NB4 (cell line): ENCODE data around the gene IRAK1BP1.
"Not testable (repeated sequence)": the region's sequence is repeated elsewhere in the genome, so short reads cannot be mapped to it uniquely, and the experiment has no call there.

Experiments
- DNase-seq: peaks from one replicate; pipeline ENCODE4 v3.0.0; 2010; ENCODE audit warnings: low read depth
- H3K4me3 ChIP-seq: one replicate; pipeline ENCODE4 v1.5.1; 2011; ENCODE audit warnings: mild to moderate bottlenecking, low read depth, low read length, moderate library complexity
- CTCF ChIP-seq: IDR thresholded peaks from one replicate; pipeline ENCODE4 v1.5.1; 2012; ENCODE audit warnings: low read depth, low read length
- MYC ChIP-seq: IDR thresholded peaks from 2 replicates; pipeline ENCODE4 v1.6.1; 2011; ENCODE audit warnings: low read depth, low read length
- POLR2A ChIP-seq: IDR thresholded peaks from 2 replicates; pipeline ENCODE4 v1.6.1; 2011; ENCODE audit warnings: mild to moderate bottlenecking; ENCODE audit not compliant: insufficient read length; ENCODE audit errors: extremely low read depth
- TF ChIP-seq, protein P1 (sequence below): IDR thresholded peaks from 2 replicates; pipeline ENCODE4 v1.6.1; 2011; ENCODE audit warnings: low read depth, low read length

IRAK1BP1 gene

DNA sequence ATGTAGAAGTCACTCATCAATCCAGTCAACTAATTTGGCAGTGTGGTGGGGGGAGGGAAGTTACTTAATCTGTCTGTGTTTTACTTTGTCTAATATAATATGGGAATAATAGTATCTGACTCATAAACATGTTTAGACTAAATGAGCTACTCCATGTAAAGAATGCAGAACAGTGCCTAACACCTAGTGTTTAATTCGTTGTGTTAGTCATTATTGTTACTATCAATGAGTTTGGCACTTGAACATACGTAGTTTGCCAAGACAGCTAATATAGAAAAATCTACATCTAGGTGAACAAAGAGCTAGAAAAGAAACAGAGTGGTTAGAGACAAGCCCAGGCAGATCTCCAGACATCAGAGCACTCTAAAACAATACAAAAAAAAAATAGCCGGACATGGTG, 49.1 kb downstream of the IRAK1BP1 start:
- no peak overlapping the region for H3K4me3 ChIP-seq
- no peak for DNase-seq
- TF ChIP-seq POLR2A = no peak
- TF ChIP-seq, protein P1, sequence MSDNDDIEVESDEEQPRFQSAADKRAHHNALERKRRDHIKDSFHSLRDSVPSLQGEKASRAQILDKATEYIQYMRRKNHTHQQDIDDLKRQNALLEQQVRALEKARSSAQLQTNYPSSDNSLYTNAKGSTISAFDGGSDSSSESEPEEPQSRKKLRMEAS = no peak

DNA sequence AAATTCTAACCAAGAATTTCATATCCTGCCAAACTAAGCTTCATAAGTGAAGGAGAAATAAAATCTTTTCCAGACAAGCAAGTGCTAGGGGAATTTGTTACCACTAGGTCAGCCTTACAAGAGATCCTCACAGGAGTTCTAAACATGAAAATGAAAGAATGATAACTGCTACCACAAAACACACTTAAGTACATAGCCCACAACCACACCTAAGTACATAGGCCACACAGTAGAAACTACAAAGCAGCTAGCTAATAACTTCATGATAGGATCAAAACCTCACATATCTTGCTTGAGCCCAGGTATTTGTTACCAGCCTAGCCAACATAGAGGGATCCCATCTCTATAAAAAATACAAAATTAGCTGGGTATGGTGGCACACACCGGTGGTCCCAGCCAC, 50.4 kb downstream of the IRAK1BP1 start:
- DNase-seq = no peak
- TF ChIP-seq, protein P1 = no peak
- no peak for TF ChIP-seq CTCF
- no peak for TF ChIP-seq MYC
- H3K4me3 ChIP-seq = no peak overlapping the region

GRCh38 chr6:78921168-78921567, 53.8 kb downstream of the IRAK1BP1 start:
- not testable (repeated sequence) for H3K4me3 ChIP-seq, DNase-seq

DNA sequence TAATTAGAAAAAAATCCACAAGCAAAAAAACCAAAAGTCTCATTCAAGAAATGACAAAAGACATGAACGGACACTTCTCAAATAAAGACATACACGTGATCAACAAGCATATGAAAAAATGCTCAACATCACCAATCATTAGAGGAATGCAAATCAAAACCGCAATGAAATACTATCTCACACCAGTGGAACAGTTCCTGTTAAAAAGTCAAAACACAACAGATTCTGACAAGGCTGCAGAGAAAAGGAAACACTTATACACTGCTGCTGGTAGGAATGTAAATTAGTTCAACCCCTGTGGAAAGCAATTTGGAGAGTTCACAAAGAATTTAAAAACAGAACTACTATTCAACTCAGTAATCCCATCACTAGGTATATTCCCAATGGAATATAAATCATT, 58.0 kb downstream of the IRAK1BP1 start:
- DNase-seq = no peak
- TF ChIP-seq, protein P1 = no peak
- TF ChIP-seq MYC = no peak
- no peak for TF ChIP-seq POLR2A
- no peak for TF ChIP-seq CTCF
- no peak overlapping the region for H3K4me3 ChIP-seq

GRCh38 chr6:78935553-78935952, 68.2 kb downstream of the IRAK1BP1 start:
- TF ChIP-seq POLR2A (no peak), MYC (no peak), CTCF (no peak)
- TF ChIP-seq, protein P1 = no peak
- no peak overlapping the region for H3K4me3 ChIP-seq
- DNase-seq = no peak

GRCh38 chr6:78936515-78936914, 69.2 kb downstream of the IRAK1BP1 start:
- TF ChIP-seq POLR2A (no peak), CTCF (no peak), MYC (no peak)
- TF ChIP-seq, protein P1 = no peak
- DNase-seq = no peak
- H3K4me3 ChIP-seq = no peak overlapping the region

DNA sequence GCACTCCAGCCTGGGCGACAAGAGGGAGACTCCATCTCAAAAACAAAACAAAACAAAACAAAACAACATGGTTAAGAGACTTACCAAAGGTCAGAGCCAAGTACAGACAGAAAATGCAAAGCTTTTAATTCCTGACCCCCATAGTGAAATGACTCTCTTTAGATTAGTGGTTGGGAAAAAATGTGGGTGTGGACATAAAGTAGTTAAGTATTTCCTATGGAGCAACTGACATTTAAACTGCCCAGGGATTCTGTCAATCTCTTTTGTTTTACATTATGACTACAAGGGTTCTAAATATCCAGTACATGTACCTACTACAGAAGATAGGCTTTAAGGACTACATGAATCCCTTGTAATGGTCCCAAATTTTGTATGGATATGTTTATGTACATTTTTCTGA, 75.1 kb downstream of the IRAK1BP1 start:
- no peak for TF ChIP-seq CTCF
- no peak for TF ChIP-seq POLR2A
- TF ChIP-seq MYC = no peak
- TF ChIP-seq, protein P1 = no peak
- H3K4me3 ChIP-seq = no peak overlapping the region
- DNase-seq = no peak
